Measurements from ENCODE around the gene BCCIP. TPM values are rescaled to one million over a fixed set of nuclear protein-coding genes. Genes with fewer than 3 reads are reported as not detected.

The BCCIP gene
- total and polyA plus RNA-seq, 2 of the 8 experiments (the other 6 are each of a cell fraction or from before 2014, with no cell fraction given) = 33.9 to 120 TPM

DNA sequence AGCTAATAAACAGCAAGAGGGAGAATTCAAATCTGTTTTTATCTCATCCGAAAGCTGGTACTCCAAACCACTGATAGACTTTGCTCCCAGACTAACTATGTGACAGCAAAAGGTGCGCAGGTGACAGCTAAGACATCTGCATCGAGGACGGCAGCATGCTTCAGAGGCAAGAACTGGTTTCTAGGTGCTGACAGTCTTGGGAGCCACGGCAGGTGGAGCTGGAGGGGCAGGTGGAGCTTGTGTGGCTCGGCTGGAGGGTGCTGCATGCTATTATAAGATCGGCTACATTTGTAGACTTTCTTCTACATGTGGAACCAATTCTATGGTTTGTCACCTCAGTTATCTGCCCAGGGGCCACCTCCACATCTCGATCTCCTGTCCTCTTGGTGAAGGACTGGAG, 25.9 kb upstream of the BCCIP start:
- H2AFZ ChIP-seq (ENCODE audit: low read length) = no peak overlapping the region
- no peaks in the 10 kb centered on the region for H3K23me2 ChIP-seq (ENCODE audit: low read depth, low read length)
- H3K79me1 ChIP-seq (ENCODE audit: low read depth, low read length) = no peaks in the 10 kb centered on the region
- POLR2A ChIA-PET (ENCODE audit: partially characterized antibody) = interaction anchor here (0.6 to 1.7 kb wide), 4 partner anchors 9 to 837 kb away, joined by 3 to 5 read pairs (median 4); no protein-coding TSS in a partner anchor
- no peak overlapping the region for H3K4me3 ChIP-seq (ENCODE audit: extremely low read depth in 1 of 4, insufficient read depth in 2 of 4, low read depth in 3 of 4, low read length in 4 of 4)
- H3K27me3 ChIP-seq (replicated peaks in 1 of 4; ENCODE audit: control insufficient read depth in 3 of 4, extremely low read depth in 1 of 4, insufficient read depth in 3 of 4, low read length in 3 of 4) = no peaks in the 10 kb centered on the region
- H3K36me3 ChIP-seq (ENCODE audit: control insufficient read depth in 2 of 4, insufficient read depth in 4 of 4, low read length in 3 of 4) = peaks cover 1 to 22% (median 6%) of the 10 kb centered on the region in 4 experiments; a peak in 7 of 8 replicates
- no peak overlapping the region for H3K4ac ChIP-seq (replicated peaks; ENCODE audit: insufficient read length, low read depth, low read length)
- H3K4me1 ChIP-seq (replicated peaks in 1 of 4; ENCODE audit: control insufficient read depth in 3 of 4, insufficient read depth in 4 of 4, low read length in 3 of 4) = no peaks in the 10 kb centered on the region
- H4K91ac ChIP-seq (replicated peaks; ENCODE audit: insufficient read length, low read length) = no peak overlapping the region
- H3K18ac ChIP-seq (ENCODE audit: extremely low read depth, low read length) = no peak overlapping the region
- no peak overlapping the region for H3K9ac ChIP-seq (replicated peaks in 1 of 4; ENCODE audit: extremely low read depth in 1 of 4, low read depth in 3 of 4, low read length in 3 of 4)
- no peak for DNase-seq (ENCODE audit: low read depth in 1 of 2, low spot score in 2 of 2)
- no peak overlapping the region for H3K23ac ChIP-seq (ENCODE audit: insufficient read length)
- FAIRE-seq = no peak
- H3K79me2 ChIP-seq (ENCODE audit: control insufficient read depth in 1 of 2, insufficient read depth in 2 of 2, low read length in 2 of 2) = no peaks in the 10 kb centered on the region
- H2BK15ac ChIP-seq (ENCODE audit: low read length) = no peak overlapping the region
- H4K20me1 ChIP-seq (replicated peaks in 1 of 2; ENCODE audit: control insufficient read depth in 1 of 2, insufficient read depth in 2 of 2, low read length in 2 of 2) = peaks cover 2 to 4% of the 10 kb centered on the region in 2 experiments
- CTCF ChIA-PET (ENCODE audit: partially characterized antibody) = interaction anchor here (1.1 to 1.7 kb wide), 2 partner anchors 9 to 13 kb away, joined by 3 to 6 read pairs; no protein-coding TSS in a partner anchor
- no peak overlapping the region for H2BK120ac ChIP-seq (replicated peaks; ENCODE audit: low read depth, low read length)
- H2BK5ac ChIP-seq (ENCODE audit: low read depth, low read length) = no peak overlapping the region
- no peaks in the 10 kb centered on the region for H3K9me3 ChIP-seq (ENCODE audit: insufficient read depth in 2 of 2, low read depth in 1 of 2, low read length in 1 of 2)
- H4K8ac ChIP-seq (ENCODE audit: extremely low read depth, insufficient read depth, low read length) = no peak overlapping the region; the same call in 1 of the 2 replicates
- no peak overlapping the region for H2BK12ac ChIP-seq (ENCODE audit: low read depth, low read length)
- WGBS, 2 experiments (ENCODE audit: extremely low coverage in 1 of 2, insufficient coverage in 1 of 2, insufficient read length in 1 of 2, insufficient replicate concordance in 2 of 2, low coverage in 1 of 2, low lambda C conversion rate in 2 of 2, missing lambda C conversion rate in 1 of 2) = 90% methylated on average over 8 of the region's 8 CpGs; no CpG with 5 or more reads in 1 of the 2 experiments
- no peak overlapping the region for H3K14ac ChIP-seq (ENCODE audit: insufficient read length)
- no peak overlapping the region for H3K4me2 ChIP-seq (ENCODE audit: insufficient read depth in 1 of 2, low read depth in 2 of 2, low read length in 2 of 2)
- H2AK5ac ChIP-seq (ENCODE audit: low read depth, low read length) = no peak overlapping the region
- no peak overlapping the region for H4K5ac ChIP-seq (ENCODE audit: insufficient read length, low read depth, low read length)
- no peak overlapping the region for H3K27ac ChIP-seq (ENCODE audit: low read depth, low read length)
- no peak overlapping the region for H3K56ac ChIP-seq (replicated peaks; ENCODE audit: insufficient read length, low read depth, low read length)
- no peak overlapping the region for H2BK20ac ChIP-seq (ENCODE audit: low read length)
- no peak for TF ChIP-seq TBP (IDR thresholded peaks at IDR 0.05; ENCODE audit: low read depth, low read length)
- no peak for TF ChIP-seq JUN (IDR thresholded peaks at IDR 0.05; ENCODE audit: low read depth, low read length)
- TF ChIP-seq ZNF274 (IDR thresholded peaks at IDR 0.05; ENCODE audit: borderline replicate concordance, extremely low read depth, low read length) = no peak
- no peak for TF ChIP-seq CHD2 (IDR thresholded peaks at IDR 0.05; ENCODE audit: low read length)
- TF ChIP-seq, protein P1, sequence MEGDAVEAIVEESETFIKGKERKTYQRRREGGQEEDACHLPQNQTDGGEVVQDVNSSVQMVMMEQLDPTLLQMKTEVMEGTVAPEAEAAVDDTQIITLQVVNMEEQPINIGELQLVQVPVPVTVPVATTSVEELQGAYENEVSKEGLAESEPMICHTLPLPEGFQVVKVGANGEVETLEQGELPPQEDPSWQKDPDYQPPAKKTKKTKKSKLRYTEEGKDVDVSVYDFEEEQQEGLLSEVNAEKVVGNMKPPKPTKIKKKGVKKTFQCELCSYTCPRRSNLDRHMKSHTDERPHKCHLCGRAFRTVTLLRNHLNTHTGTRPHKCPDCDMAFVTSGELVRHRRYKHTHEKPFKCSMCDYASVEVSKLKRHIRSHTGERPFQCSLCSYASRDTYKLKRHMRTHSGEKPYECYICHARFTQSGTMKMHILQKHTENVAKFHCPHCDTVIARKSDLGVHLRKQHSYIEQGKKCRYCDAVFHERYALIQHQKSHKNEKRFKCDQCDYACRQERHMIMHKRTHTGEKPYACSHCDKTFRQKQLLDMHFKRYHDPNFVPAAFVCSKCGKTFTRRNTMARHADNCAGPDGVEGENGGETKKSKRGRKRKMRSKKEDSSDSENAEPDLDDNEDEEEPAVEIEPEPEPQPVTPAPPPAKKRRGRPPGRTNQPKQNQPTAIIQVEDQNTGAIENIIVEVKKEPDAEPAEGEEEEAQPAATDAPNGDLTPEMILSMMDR (IDR thresholded peaks at IDR 0.05; ENCODE audit: control extremely low read depth in 1 of 3, insufficient read depth in 1 of 3, low read depth in 1 of 3, low read length in 3 of 3) = no peak
- no peak for TF ChIP-seq POU5F1 (IDR thresholded peaks at IDR 0.05; ENCODE audit: low read depth, low read length)
- TF ChIP-seq SUZ12 (IDR thresholded peaks at IDR 0.05; ENCODE audit: low read length) = no peak
- no peak for TF ChIP-seq POLR2A (IDR thresholded peaks at IDR 0.05; ENCODE audit: control extremely low read depth in 1 of 2, low read depth in 2 of 2, low read length in 2 of 2)
- no peak for TF ChIP-seq SIN3A (conservative IDR thresholded peaks at IDR 0.05 in 1 of 2, IDR thresholded peaks at IDR 0.05 in 1 of 2; ENCODE audit: low read depth in 1 of 2, low read length in 2 of 2)
- TF ChIP-seq, protein P2, sequence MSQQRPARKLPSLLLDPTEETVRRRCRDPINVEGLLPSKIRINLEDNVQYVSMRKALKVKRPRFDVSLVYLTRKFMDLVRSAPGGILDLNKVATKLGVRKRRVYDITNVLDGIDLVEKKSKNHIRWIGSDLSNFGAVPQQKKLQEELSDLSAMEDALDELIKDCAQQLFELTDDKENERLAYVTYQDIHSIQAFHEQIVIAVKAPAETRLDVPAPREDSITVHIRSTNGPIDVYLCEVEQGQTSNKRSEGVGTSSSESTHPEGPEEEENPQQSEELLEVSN (IDR thresholded peaks at IDR 0.05) = no peak
- TF ChIP-seq RAD21 (IDR thresholded peaks at IDR 0.05 in 1 of 2, conservative IDR thresholded peaks at IDR 0.05 in 1 of 2; ENCODE audit: low read depth in 2 of 2, low read length in 2 of 2) = no peak

Measured in H1 (cell line).